ENCODE data around the gene TNFAIP8L3. TPM values are rescaled to one million over a fixed set of nuclear protein-coding genes. Genes with fewer than 3 reads are reported as not detected.

The TNFAIP8L3 gene
- total RNA-seq, 1 donor from 2014 or later, result not detected

- TF ChIP-seq CTCF (IDR thresholded peaks at IDR 0.05; ENCODE audit: unreplicated experiment), result no peak
- H3K27ac Mint-ChIP-seq, result no peak overlapping the region
- no peaks in the 10 kb centered on the region for H3K4me1 Mint-ChIP-seq (ENCODE audit: low read depth)
- no peaks in the 10 kb centered on the region for H3K9me3 Mint-ChIP-seq (ENCODE audit: low read depth)
- H3K36me3 Mint-ChIP-seq (ENCODE audit: insufficient read depth), result no peaks in the 10 kb centered on the region
- H3K27me3 Mint-ChIP-seq, result peaks cover 10% of the 10 kb centered on the region
- H3K4me3 Mint-ChIP-seq (ENCODE audit: low read depth), result no peak overlapping the region
- DNase-seq (ENCODE audit: low spot score, unreplicated experiment), result no peak
Measured at GRCh38 chr15:51121631-51122225, 27.0 kb upstream of the TNFAIP8L3 start.

GRCh38 chr15:51121118-51121517, 26.4 kb upstream of the TNFAIP8L3 start:
- Mint-ChIP-seq H3K9me3 (ENCODE audit: low read depth) (no peaks in the 10 kb centered on the region), H3K27ac (no peak overlapping the region), H3K4me1 (ENCODE audit: low read depth) (no peaks in the 10 kb centered on the region), H3K4me3 (ENCODE audit: low read depth) (no peak overlapping the region), H3K27me3 (peaks cover 5% of the 10 kb centered on the region), H3K36me3 (ENCODE audit: insufficient read depth) (no peaks in the 10 kb centered on the region)
- TF ChIP-seq CTCF (IDR thresholded peaks at IDR 0.05; ENCODE audit: unreplicated experiment), result no peak
- no peak for DNase-seq (ENCODE audit: low spot score, unreplicated experiment)

- Mint-ChIP-seq H3K27me3 (peaks cover 6% of the 10 kb centered on the region), H3K27ac (no peak overlapping the region), H3K36me3 (ENCODE audit: insufficient read depth) (no peaks in the 10 kb centered on the region), H3K9me3 (ENCODE audit: low read depth) (no peaks in the 10 kb centered on the region), H3K4me3 (ENCODE audit: low read depth) (no peak overlapping the region), H3K4me1 (ENCODE audit: low read depth) (no peaks in the 10 kb centered on the region)
- no peak for TF ChIP-seq CTCF (IDR thresholded peaks at IDR 0.05; ENCODE audit: unreplicated experiment)
- no peak for DNase-seq (ENCODE audit: low spot score, unreplicated experiment)
Measured at GRCh38 chr15:51119120-51119519, 24.4 kb upstream of the TNFAIP8L3 start.

- Mint-ChIP-seq H3K27me3 (peaks cover 11% of the 10 kb centered on the region), H3K4me3 (ENCODE audit: low read depth) (no peak overlapping the region), H3K4me1 (ENCODE audit: low read depth) (no peaks in the 10 kb centered on the region), H3K27ac (no peak overlapping the region), H3K9me3 (ENCODE audit: low read depth) (no peaks in the 10 kb centered on the region), H3K36me3 (ENCODE audit: insufficient read depth) (no peaks in the 10 kb centered on the region)
- TF ChIP-seq CTCF (IDR thresholded peaks at IDR 0.05; ENCODE audit: unreplicated experiment), result no peak
- no peak for DNase-seq (ENCODE audit: low spot score, unreplicated experiment)
Measured at GRCh38 chr15:51117270-51117669, 22.6 kb upstream of the TNFAIP8L3 start.

- Mint-ChIP-seq H3K36me3 (ENCODE audit: insufficient read depth) (no peaks in the 10 kb centered on the region), H3K4me3 (ENCODE audit: low read depth) (no peak overlapping the region), H3K9me3 (ENCODE audit: low read depth) (no peaks in the 10 kb centered on the region), H3K4me1 (ENCODE audit: low read depth) (no peaks in the 10 kb centered on the region), H3K27ac (no peak overlapping the region), H3K27me3 (peaks cover 17% of the 10 kb centered on the region)
- no peak for DNase-seq (ENCODE audit: low spot score, unreplicated experiment)
- TF ChIP-seq CTCF (IDR thresholded peaks at IDR 0.05; ENCODE audit: unreplicated experiment), result no peak
Measured at GRCh38 chr15:51114437-51115119, 19.9 kb upstream of the TNFAIP8L3 start.
